SU-DHL-6 (cell line): ENCODE measurements around the gene HIF3A.
A peak's percentile ranks its signal among the peaks of the same experiment; 100 is the strongest.

Experiments
- H2AFZ ChIP-seq: fragments of 200-600 bp; sonication (generic); 2 replicates; pipeline ENCODE4 v1.6.1; 2014; ENCODE audit warnings: low read depth, mild to moderate bottlenecking, moderate library complexity, mixed read lengths, antibody characterized with exemption, low read length; ENCODE audit not compliant: severe bottlenecking
- H3F3A ChIP-seq: fragments of 200-600 bp; shearing (Covaris generic); 2 replicates; pipeline ENCODE4 v1.6.0; 2016; ENCODE audit warnings: antibody characterized with exemption, mild to moderate bottlenecking; ENCODE audit not compliant: insufficient read depth
- H3K27ac ChIP-seq: fragments of 200-600 bp; sonication (generic); 2 replicates; pipeline ENCODE4 v1.5.1; 2016; ENCODE audit warnings: low read depth, mild to moderate bottlenecking, low read length, moderate library complexity, mixed read lengths
- H3K27me3 ChIP-seq: fragments of 200-600 bp; sonication (generic), shearing (Covaris generic); 2 replicates; pipeline ENCODE4 v1.6.0; 2014; ENCODE audit warnings: mild to moderate bottlenecking, low read length
- H3K36me3 ChIP-seq: fragments of 200-600 bp; sonication (generic); 2 replicates; pipeline ENCODE4 v1.6.1; 2014; ENCODE audit warnings: mild to moderate bottlenecking, low read length, mixed read lengths
- H3K4me2 ChIP-seq: fragments of 300-600, 200-600 bp; shearing (Covaris generic), sonication (generic); 2 replicates; pipeline ENCODE4 v1.6.0; 2014; ENCODE audit warnings: low read length, low read depth, mild to moderate bottlenecking; ENCODE audit not compliant: poor library complexity, severe bottlenecking
- H3K4me3 ChIP-seq: fragments of 200-600 bp; sonication (generic); 2 replicates; pipeline ENCODE4 v1.5.1; 2014; ENCODE audit warnings: antibody characterized with exemption, low read length, mild to moderate bottlenecking, mixed read lengths; ENCODE audit not compliant: insufficient read depth, poor library complexity, severe bottlenecking
- H3K79me2 ChIP-seq: fragments of 200-600 bp; sonication (generic); 2 replicates; pipeline ENCODE4 v1.6.1; 2014; ENCODE audit warnings: mild to moderate bottlenecking, low read length, moderate library complexity; ENCODE audit not compliant: insufficient read depth
- H3K9ac ChIP-seq: fragments of 200-600 bp; sonication (generic); 2 replicates; pipeline ENCODE4 v1.7.0; 2014; ENCODE audit warnings: mild to moderate bottlenecking, low read length
- H3K9me2 ChIP-seq: fragments of 200-600 bp; sonication (generic); replicated peaks from 2 replicates; pipeline ENCODE4 v1.6.1; 2014; ENCODE audit warnings: low read length; ENCODE audit not compliant: insufficient read depth
- H3K9me3 ChIP-seq: fragments of 200-600 bp; sonication (generic); 2 replicates; pipeline ENCODE4 v1.6.1; 2014; ENCODE audit warnings: low read length, mixed read lengths; ENCODE audit not compliant: insufficient read depth
- H4K20me1 ChIP-seq: fragments of 200-600 bp; sonication (generic); 2 replicates; pipeline ENCODE4 v1.6.1; 2014; ENCODE audit warnings: low read depth, mild to moderate bottlenecking, antibody characterized with exemption, low read length, moderate library complexity, mixed read lengths
- CTCF ChIP-seq: fragments of 200-600 bp; sonication (generic); IDR thresholded peaks from one replicate; pipeline ENCODE4 v1.5.1; 2017; ENCODE audit warnings: antibody characterized with exemption, mild to moderate bottlenecking, low read length, moderate library complexity; ENCODE audit not compliant: insufficient read depth, poor library complexity, severe bottlenecking
- EZH2phosphoT487 ChIP-seq: fragments of 200-600 bp; sonication (generic), shearing (Covaris generic); conservative IDR thresholded peaks from 2 replicates; pipeline ENCODE4 v1.6.1; 2018; ENCODE audit warnings: mild to moderate bottlenecking, antibody characterized with exemption, low read length, moderate library complexity, mixed read lengths

Gene HIF3A

GRCh38 chr19:46344363-46344762, 47.5 kb downstream of the HIF3A start:
- no peaks in the 10 kb centered on the region for H3K9me2 ChIP-seq
- H3K9me3 ChIP-seq = no peaks in the 10 kb centered on the region
- no peaks in the 10 kb centered on the region for H3K36me3 ChIP-seq
- H3K4me3 ChIP-seq = no peak overlapping the region
- no peak overlapping the region for H3K9ac ChIP-seq
- no peak for TF ChIP-seq EZH2phosphoT487
- no peak for TF ChIP-seq CTCF
- peaks cover 3% of the 10 kb centered on the region; the same call in 1 of the 2 replicates for H3F3A ChIP-seq
- H3K27me3 ChIP-seq = no peaks in the 10 kb centered on the region
- no peak overlapping the region for H3K27ac ChIP-seq
- no peaks in the 10 kb centered on the region for H4K20me1 ChIP-seq
- H2AFZ ChIP-seq = no peak overlapping the region
- H3K79me2 ChIP-seq = peaks cover 23% of the 10 kb centered on the region
- no peak overlapping the region for H3K4me2 ChIP-seq

- no peak for TF ChIP-seq EZH2phosphoT487
- TF ChIP-seq CTCF = no peak
- no peak overlapping the region for H2AFZ ChIP-seq
- H4K20me1 ChIP-seq = no peaks in the 10 kb centered on the region
- H3K27ac ChIP-seq = no peak overlapping the region
- no peaks in the 10 kb centered on the region for H3K9me3 ChIP-seq
- no peaks in the 10 kb centered on the region for H3K27me3 ChIP-seq
- H3K9me2 ChIP-seq = no peaks in the 10 kb centered on the region
- H3K9ac ChIP-seq = no peak overlapping the region
- peaks cover 3% of the 10 kb centered on the region; the same call in 1 of the 2 replicates for H3F3A ChIP-seq
- H3K4me3 ChIP-seq = no peak overlapping the region
- H3K79me2 ChIP-seq = peaks cover 31% of the 10 kb centered on the region
- no peaks in the 10 kb centered on the region for H3K36me3 ChIP-seq
- no peak overlapping the region for H3K4me2 ChIP-seq
Measured at GRCh38 chr19:46345157-46345556, 48.3 kb downstream of the HIF3A start.

- Histone ChIP-seq H3K9me2 (no peaks in the 10 kb centered on the region), H3K9me3 (no peaks in the 10 kb centered on the region), H3K4me3 (peak within 1 kb of the TSS; percentile 83), H3K27ac (peak within 1 kb of the TSS; percentile 67), H3F3A (peaks cover 3% of the 10 kb centered on the region; the same call in 1 of the 2 replicates), H2AFZ (peak within 1 kb of the TSS; percentile 91), H4K20me1 (no peaks in the 10 kb centered on the region), H3K79me2 (peaks cover 50% of the 10 kb centered on the region), H3K9ac (peak within 1 kb of the TSS; percentile 96), H3K27me3 (no peaks in the 10 kb centered on the region), H3K4me2 (peak within 1 kb of the TSS; percentile 85), H3K36me3 (no peaks in the 10 kb centered on the region)
- TF ChIP-seq CTCF (peak; percentile 98), EZH2phosphoT487 (no peak)
Measured at GRCh38 chr19:46346821-46347571, 50.2 kb downstream of the HIF3A start, which contains the start of gene PPP5C. Gene PPP5C (plus strand): TSS chr19:46347087. CDS start chr19:46347097, 10 bp downstream.
